ENCODE measurements around the gene USP44. TPM values are rescaled to one million over a fixed set of nuclear protein-coding genes. Genes with fewer than 3 reads are reported as not detected.

USP44 gene
- total and polyA plus RNA-seq, 2 of the 13 experiments (the other 11 are each of a cell fraction or from before 2014, with no cell fraction given), result 0.05 to 0.07 TPM

DNA sequence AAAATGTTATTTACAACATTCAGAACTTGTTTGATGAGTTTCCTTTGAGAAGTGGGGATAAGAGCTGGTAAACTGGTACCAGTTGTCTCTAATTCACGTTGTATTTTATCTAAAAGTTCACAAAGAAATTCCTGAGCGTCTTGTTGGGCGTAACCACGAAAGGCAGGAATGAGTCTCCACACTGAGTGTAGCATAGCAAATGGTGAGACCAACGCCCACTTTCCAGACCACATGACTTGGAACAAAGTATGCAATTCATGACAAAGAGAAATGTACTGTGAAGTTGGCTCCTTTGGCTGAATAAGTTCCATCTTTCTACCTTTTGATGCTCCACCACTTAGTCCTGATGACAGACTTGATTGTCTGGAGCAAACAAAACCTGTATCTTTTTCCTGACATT is 18.4 kb downstream of the USP44 start:
- intact Hi-C loops (cut with micrococcal nuclease; ENCODE audit: unreplicated experiment) (no loop called here), in situ Hi-C loops (cut with HindIII; ENCODE audit: extremely low pct_ligation_motif_present, low pct_unique_long_range_greater_than_20kb) (loop anchor here (25.0 kb wide), 1 partner anchor 421 kb away; no protein-coding TSS in a partner anchor)
- Histone ChIP-seq H3K9me3 (ENCODE audit: low read length) (no peaks in the 10 kb centered on the region), H3K4me2 (ENCODE audit: low read depth, low read length) (no peak overlapping the region), H3K4me3 (replicated peaks in 1 of 3; ENCODE audit: insufficient read depth in 1 of 3, low read depth in 2 of 3, low read length in 3 of 3) (no peak overlapping the region), H3K9ac (ENCODE audit: insufficient read depth, low read depth, low read length) (no peak overlapping the region), H3K4me1 (ENCODE audit: insufficient read depth, low read length) (no peaks in the 10 kb centered on the region), H3K79me2 (ENCODE audit: insufficient read depth, low read length) (no peaks in the 10 kb centered on the region), H2AFZ (ENCODE audit: low read length) (no peak overlapping the region), H3K27ac (ENCODE audit: extremely low read length, insufficient read depth, low read length) (no peak overlapping the region), H4K20me1 (ENCODE audit: insufficient read depth, low read length) (no peaks in the 10 kb centered on the region), H3K36me3 (replicated peaks in 1 of 2; ENCODE audit: control insufficient read depth in 1 of 2, insufficient read depth in 2 of 2, low read length in 2 of 2) (no peaks in the 10 kb centered on the region), H3K27me3 (ENCODE audit: control insufficient read depth in 1 of 2, insufficient read depth in 2 of 2, low read length in 2 of 2) (peaks cover 0 to 9% of the 10 kb centered on the region in 2 experiments; a peak in 1 of 5 replicates)
- TF ChIP-seq PHF5A (CRISPR knock-in tag; IDR thresholded peaks at IDR 0.05; ENCODE audit: low read depth, unreplicated experiment), result no peak
- no peak for TF ChIP-seq ZFP1 (CRISPR knock-in tag; IDR thresholded peaks at IDR 0.05)
- TF ChIP-seq SIN3B (IDR thresholded peaks at IDR 0.05; ENCODE audit: low read length), result no peak
- no peak for TF ChIP-seq PPARG (CRISPR knock-in tag; conservative IDR thresholded peaks at IDR 0.05)
- no peak for TF ChIP-seq SAFB2 (CRISPR knock-in tag; IDR thresholded peaks at IDR 0.05; ENCODE audit: borderline replicate concordance, low read depth)
- TF ChIP-seq, protein P1, sequence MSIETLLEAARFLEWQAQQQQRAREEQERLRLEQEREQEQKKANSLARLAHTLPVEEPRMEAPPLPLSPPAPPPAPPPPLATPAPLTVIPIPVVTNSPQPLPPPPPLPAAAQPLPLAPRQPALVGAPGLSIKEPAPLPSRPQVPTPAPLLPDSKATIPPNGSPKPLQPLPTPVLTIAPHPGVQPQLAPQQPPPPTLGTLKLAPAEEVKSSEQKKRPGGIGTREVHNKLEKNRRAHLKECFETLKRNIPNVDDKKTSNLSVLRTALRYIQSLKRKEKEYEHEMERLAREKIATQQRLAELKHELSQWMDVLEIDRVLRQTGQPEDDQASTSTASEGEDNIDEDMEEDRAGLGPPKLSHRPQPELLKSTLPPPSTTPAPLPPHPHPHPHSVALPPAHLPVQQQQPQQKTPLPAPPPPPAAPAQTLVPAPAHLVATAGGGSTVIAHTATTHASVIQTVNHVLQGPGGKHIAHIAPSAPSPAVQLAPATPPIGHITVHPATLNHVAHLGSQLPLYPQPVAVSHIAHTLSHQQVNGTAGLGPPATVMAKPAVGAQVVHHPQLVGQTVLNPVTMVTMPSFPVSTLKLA (IDR thresholded peaks at IDR 0.05), result no peak
- TF ChIP-seq, protein P2, sequence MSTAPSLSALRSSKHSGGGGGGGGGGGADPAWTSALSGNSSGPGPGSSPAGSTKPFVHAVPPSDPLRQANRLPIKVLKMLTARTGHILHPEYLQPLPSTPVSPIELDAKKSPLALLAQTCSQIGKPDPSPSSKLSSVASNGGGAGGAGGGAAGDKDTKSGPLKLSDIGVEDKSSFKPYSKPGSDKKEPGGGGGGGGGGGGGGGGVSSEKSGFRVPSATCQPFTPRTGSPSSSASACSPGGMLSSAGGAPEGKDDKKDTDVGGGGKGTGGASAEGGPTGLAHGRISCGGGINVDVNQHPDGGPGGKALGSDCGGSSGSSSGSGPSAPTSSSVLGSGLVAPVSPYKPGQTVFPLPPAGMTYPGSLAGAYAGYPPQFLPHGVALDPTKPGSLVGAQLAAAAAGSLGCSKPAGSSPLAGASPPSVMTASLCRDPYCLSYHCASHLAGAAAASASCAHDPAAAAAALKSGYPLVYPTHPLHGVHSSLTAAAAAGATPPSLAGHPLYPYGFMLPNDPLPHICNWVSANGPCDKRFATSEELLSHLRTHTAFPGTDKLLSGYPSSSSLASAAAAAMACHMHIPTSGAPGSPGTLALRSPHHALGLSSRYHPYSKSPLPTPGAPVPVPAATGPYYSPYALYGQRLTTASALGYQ (CRISPR knock-in tag; IDR thresholded peaks at IDR 0.05), result no peak
- TF ChIP-seq, protein P3, sequence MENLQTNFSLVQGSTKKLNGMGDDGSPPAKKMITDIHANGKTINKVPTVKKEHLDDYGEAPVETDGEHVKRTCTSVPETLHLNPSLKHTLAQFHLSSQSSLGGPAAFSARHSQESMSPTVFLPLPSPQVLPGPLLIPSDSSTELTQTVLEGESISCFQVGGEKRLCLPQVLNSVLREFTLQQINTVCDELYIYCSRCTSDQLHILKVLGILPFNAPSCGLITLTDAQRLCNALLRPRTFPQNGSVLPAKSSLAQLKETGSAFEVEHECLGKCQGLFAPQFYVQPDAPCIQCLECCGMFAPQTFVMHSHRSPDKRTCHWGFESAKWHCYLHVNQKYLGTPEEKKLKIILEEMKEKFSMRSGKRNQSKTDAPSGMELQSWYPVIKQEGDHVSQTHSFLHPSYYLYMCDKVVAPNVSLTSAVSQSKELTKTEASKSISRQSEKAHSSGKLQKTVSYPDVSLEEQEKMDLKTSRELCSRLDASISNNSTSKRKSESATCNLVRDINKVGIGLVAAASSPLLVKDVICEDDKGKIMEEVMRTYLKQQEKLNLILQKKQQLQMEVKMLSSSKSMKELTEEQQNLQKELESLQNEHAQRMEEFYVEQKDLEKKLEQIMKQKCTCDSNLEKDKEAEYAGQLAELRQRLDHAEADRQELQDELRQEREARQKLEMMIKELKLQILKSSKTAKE (CRISPR knock-in tag; IDR thresholded peaks at IDR 0.05; ENCODE audit: borderline replicate concordance), result no peak
- TF ChIP-seq, protein P4, sequence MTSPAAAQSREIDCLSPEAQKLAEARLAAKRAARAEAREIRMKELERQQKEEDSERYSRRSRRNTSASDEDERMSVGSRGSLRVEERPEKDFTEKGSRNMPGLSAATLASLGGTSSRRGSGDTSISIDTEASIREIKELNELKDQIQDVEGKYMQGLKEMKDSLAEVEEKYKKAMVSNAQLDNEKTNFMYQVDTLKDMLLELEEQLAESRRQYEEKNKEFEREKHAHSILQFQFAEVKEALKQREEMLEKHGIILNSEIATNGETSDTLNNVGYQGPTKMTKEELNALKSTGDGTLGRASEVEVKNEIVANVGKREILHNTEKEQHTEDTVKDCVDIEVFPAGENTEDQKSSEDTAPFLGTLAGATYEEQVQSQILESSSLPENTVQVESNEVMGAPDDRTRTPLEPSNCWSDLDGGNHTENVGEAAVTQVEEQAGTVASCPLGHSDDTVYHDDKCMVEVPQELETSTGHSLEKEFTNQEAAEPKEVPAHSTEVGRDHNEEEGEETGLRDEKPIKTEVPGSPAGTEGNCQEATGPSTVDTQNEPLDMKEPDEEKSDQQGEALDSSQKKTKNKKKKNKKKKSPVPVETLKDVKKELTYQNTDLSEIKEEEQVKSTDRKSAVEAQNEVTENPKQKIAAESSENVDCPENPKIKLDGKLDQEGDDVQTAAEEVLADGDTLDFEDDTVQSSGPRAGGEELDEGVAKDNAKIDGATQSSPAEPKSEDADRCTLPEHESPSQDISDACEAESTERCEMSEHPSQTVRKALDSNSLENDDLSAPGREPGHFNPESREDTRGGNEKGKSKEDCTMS (CRISPR knock-in tag; conservative IDR thresholded peaks at IDR 0.05), result no peak
- TF ChIP-seq ZNF335 (CRISPR knock-in tag; IDR thresholded peaks at IDR 0.05), result no peak
- TF ChIP-seq ZMYM3 (CRISPR knock-in tag; IDR thresholded peaks at IDR 0.05), result no peak
- TF ChIP-seq, protein P5, sequence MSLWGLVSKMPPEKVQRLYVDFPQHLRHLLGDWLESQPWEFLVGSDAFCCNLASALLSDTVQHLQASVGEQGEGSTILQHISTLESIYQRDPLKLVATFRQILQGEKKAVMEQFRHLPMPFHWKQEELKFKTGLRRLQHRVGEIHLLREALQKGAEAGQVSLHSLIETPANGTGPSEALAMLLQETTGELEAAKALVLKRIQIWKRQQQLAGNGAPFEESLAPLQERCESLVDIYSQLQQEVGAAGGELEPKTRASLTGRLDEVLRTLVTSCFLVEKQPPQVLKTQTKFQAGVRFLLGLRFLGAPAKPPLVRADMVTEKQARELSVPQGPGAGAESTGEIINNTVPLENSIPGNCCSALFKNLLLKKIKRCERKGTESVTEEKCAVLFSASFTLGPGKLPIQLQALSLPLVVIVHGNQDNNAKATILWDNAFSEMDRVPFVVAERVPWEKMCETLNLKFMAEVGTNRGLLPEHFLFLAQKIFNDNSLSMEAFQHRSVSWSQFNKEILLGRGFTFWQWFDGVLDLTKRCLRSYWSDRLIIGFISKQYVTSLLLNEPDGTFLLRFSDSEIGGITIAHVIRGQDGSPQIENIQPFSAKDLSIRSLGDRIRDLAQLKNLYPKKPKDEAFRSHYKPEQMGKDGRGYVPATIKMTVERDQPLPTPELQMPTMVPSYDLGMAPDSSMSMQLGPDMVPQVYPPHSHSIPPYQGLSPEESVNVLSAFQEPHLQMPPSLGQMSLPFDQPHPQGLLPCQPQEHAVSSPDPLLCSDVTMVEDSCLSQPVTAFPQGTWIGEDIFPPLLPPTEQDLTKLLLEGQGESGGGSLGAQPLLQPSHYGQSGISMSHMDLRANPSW (CRISPR knock-in tag; IDR thresholded peaks at IDR 0.05; ENCODE audit: borderline replicate concordance), result no peak
- CTCF ChIA-PET (ENCODE audit: low intra/inter-chr PET ratio, low total read pairs), result interaction anchor here (2.0 kb wide), 1 partner anchor 415 kb away, joined by 12 read pairs; no protein-coding TSS in a partner anchor
- DNase-seq (ENCODE audit: low spot score), result peak; percentile 5
- POLR2A ChIA-PET, result no interaction called here
- WGBS (ENCODE audit: low lambda C conversion rate), result 31% methylated on average over 5 of the region's 5 CpGs
- no peak for FAIRE-seq
- BruUV-seq (replicated peaks), result no TSS peak
- no peak for ATAC-seq

All from HepG2 (cell line).